IMR-90 (cell line): ENCODE data around the gene SLC44A5. TPM values are rescaled to one million over a fixed set of nuclear protein-coding genes. Genes with fewer than 3 reads are reported as not detected.
"Not testable (repeated sequence)": the region's sequence is repeated elsewhere in the genome, so short reads cannot be mapped to it uniquely, and the experiment has no call there.

Experiments used
- ATAC-seq: fragments of 200-7000 bp; cut with Tn5 transposase; 2 replicates; pipeline ENCODE4 v1.9.1; 2020; ENCODE audit warnings: low read depth, mild to moderate bottlenecking, moderate library complexity
- BruUV-seq: library from RNA; stranded (reverse); fragments of 400-500 nt; replicated peaks from 2 replicates; lab custom pipeline; 2021; lab: Mats Ljungman, UMichigan
- CTCF ChIA-PET: fragments of 300-600 bp; formaldehyde crosslinking; extraction: SDS; loops from one replicate; lab custom pipeline; 2021; ENCODE audit warnings: antibody characterized with exemption; lab: Yijun Ruan, JAX
- POLR2A ChIA-PET: fragments of 300-600 bp; sonication (Branson Sonifier 250); formaldehyde crosslinking; loops from one replicate; lab custom pipeline; 2022; ENCODE audit warnings: antibody characterized with exemption; ENCODE audit not compliant: unreplicated experiment; lab: Charles Lee
- DNase-seq: peaks from one replicate; pipeline ENCODE4 v3.0.0; 2013
- H2AFZ ChIP-seq: replicated peaks from 2 replicates; pipeline ENCODE3; 2013; ENCODE audit warnings: low read length, mild to moderate bottlenecking; ENCODE audit not compliant: poor library complexity
- H2AK5ac ChIP-seq: 2 replicates; pipeline ENCODE4 v1.6.1; 2013; ENCODE audit warnings: low read depth, low read length, inconsistent platforms
- H2AK9ac ChIP-seq: replicated peaks from 2 replicates; pipeline ENCODE3; 2013; ENCODE audit warnings: mild to moderate bottlenecking, low read depth, low read length, moderate library complexity; ENCODE audit not compliant: poor library complexity
- H2BK120ac ChIP-seq: 2 replicates; pipeline ENCODE4 v1.6.1; 2013; ENCODE audit warnings: low read depth, low read length, inconsistent platforms
- H2BK15ac ChIP-seq: 3 replicates; pipeline ENCODE4 v1.6.1; 2013; ENCODE audit warnings: low read depth, low read length, inconsistent platforms
- H2BK20ac ChIP-seq: 2 replicates; pipeline ENCODE4 v1.6.1; 2013; ENCODE audit warnings: low read depth, mild to moderate bottlenecking, inconsistent platforms, low read length, moderate library complexity
- H2BK5ac ChIP-seq: 2 replicates; pipeline ENCODE4 v1.6.1; 2013; ENCODE audit warnings: mild to moderate bottlenecking, low read depth, low read length, inconsistent platforms; ENCODE audit not compliant: poor library complexity, severe bottlenecking
- H3K14ac ChIP-seq: replicated peaks from 2 replicates; pipeline ENCODE4 v1.6.1; 2013; ENCODE audit warnings: low read depth, low read length, inconsistent platforms
- H3K18ac ChIP-seq: 2 replicates; pipeline ENCODE4 v1.6.1; 2013; ENCODE audit warnings: low read depth, low read length, control low read depth
- H3K23ac ChIP-seq: 2 replicates; pipeline ENCODE4 v1.6.1; 2013; ENCODE audit warnings: low read depth, low read length, inconsistent platforms
- H3K27ac ChIP-seq: 2 replicates; pipeline ENCODE4 v1.5.1; 2013; ENCODE audit warnings: mild to moderate bottlenecking, control low read depth, low read length; ENCODE audit not compliant: insufficient read depth
- H3K27me3 ChIP-seq: 2 replicates; pipeline ENCODE4 v1.6.1; 2013; ENCODE audit warnings: low read length; ENCODE audit not compliant: control insufficient read depth, insufficient read depth
- H3K36me3 ChIP-seq: 2 replicates; pipeline ENCODE4 v1.6.1; 2013; ENCODE audit warnings: low read length, mixed read lengths; ENCODE audit not compliant: control insufficient read depth, insufficient read depth
- H3K4ac ChIP-seq: 2 replicates; pipeline ENCODE4 v1.6.1; 2013; ENCODE audit warnings: low read depth, low read length, inconsistent platforms
- H3K4me1 ChIP-seq: 2 replicates; pipeline ENCODE4 v1.6.1; 2013; ENCODE audit warnings: low read length, mixed read lengths; ENCODE audit not compliant: control insufficient read depth, insufficient read depth
- H3K4me2 ChIP-seq: 2 replicates; pipeline ENCODE4 v1.6.1; 2013; ENCODE audit warnings: low read depth, mild to moderate bottlenecking, control low read depth, low read length, moderate library complexity
- H3K4me3 ChIP-seq: 2 replicates; pipeline ENCODE4 v1.5.1; 2013; ENCODE audit warnings: low read depth, mild to moderate bottlenecking, control low read depth, low read length, moderate library complexity; ENCODE audit not compliant: insufficient read depth
- H3K56ac ChIP-seq: 2 replicates; pipeline ENCODE4 v1.6.1; 2013; ENCODE audit warnings: low read length, inconsistent platforms; ENCODE audit not compliant: insufficient read depth; ENCODE audit errors: extremely low read depth
- H3K79me1 ChIP-seq, 2 experiments: 2 replicates each; pipeline ENCODE4 v1.6.1; 2013; ENCODE audit warnings: low read length in 2 of 2, inconsistent platforms in 1 of 2, low read depth in 1 of 2
- H3K9ac ChIP-seq: 2 replicates; pipeline ENCODE4 v1.6.1; 2013; ENCODE audit warnings: low read depth, low read length, control low read depth
- H3K9me1 ChIP-seq: 2 replicates; pipeline ENCODE4 v1.6.1; 2013; ENCODE audit warnings: low read length, inconsistent platforms; ENCODE audit not compliant: insufficient read depth
- H3K9me3 ChIP-seq: 2 replicates; pipeline ENCODE4 v1.6.1; 2013; ENCODE audit warnings: low read length; ENCODE audit not compliant: control insufficient read depth, insufficient read depth
- H4K20me1 ChIP-seq: 2 replicates; pipeline ENCODE4 v1.6.1; 2013; ENCODE audit warnings: low read length, inconsistent platforms; ENCODE audit not compliant: insufficient read depth
- H4K5ac ChIP-seq: 2 replicates; pipeline ENCODE4 v1.6.1; 2013; ENCODE audit warnings: mild to moderate bottlenecking, low read depth, low read length, control low read depth
- H4K8ac ChIP-seq, 2 experiments: 2 replicates each; pipeline ENCODE4 v1.6.1; 2013; ENCODE audit warnings: low read depth in 2 of 2, low read length in 2 of 2, control low read depth in 1 of 2, inconsistent platforms in 1 of 2
- H4K91ac ChIP-seq: 2 replicates; pipeline ENCODE4 v1.6.1; 2013; ENCODE audit warnings: low read depth, low read length, inconsistent platforms; ENCODE audit not compliant: insufficient read depth
- WGBS, 2 experiments: methylation state at CpG; one replicate each; pipeline versions ENCODE4 v1.1.5 to v1.1.7; 2013; ENCODE audit warnings: missing lambda C conversion rate in 2 of 2; ENCODE audit not compliant: insufficient read length in 1 of 2; ENCODE audit errors: extremely low coverage in 2 of 2; 5-methylcytosine and 5-hydroxymethylcytosine counted together
- dilution Hi-C: fragments of 300-500 bp; cut with HindIII; formaldehyde crosslinking; loops from one replicate; pipeline ENCODE4 v1.14.3; 2018; ENCODE audit warnings: low sequenced_read_pairs; ENCODE audit not compliant: unreplicated experiment
- in situ Hi-C: fragments of 300-500 bp; cut with MboI; formaldehyde crosslinking; loops from 3 replicates; pipeline ENCODE4 v1.14.3; 2019; ENCODE audit warnings: low sequenced_read_pairs, inconsistent platforms, mixed read lengths
- intact Hi-C: fragments of 100-400 bp; cut with micrococcal nuclease; formaldehyde crosslinking; loops from 2 replicates; pipeline ENCODE4 v1.10.0; 2022
- polyA plus RNA-seq, 3 experiments: library from polyadenylated mRNA; depleted of rRNA; stranded (reverse); fragments of >200 nt; gene quantifications; 2 replicates each; pipeline ENCODE4 v1.2.3, GENCODE V29; 2012; ENCODE audit warnings: low replicate concordance in 1 of 3
- total RNA-seq: library from RNA; depleted of rRNA; stranded (reverse); fragments of >200 nt; gene quantifications from 2 replicates; pipeline ENCODE4 v1.2.3, GENCODE V29; 2012

The SLC44A5 gene
- total and polyA plus RNA-seq, 2 of the 4 experiments (the other 2 are of a cell fraction): under 0.01 TPM; not detected in 1

DNA sequence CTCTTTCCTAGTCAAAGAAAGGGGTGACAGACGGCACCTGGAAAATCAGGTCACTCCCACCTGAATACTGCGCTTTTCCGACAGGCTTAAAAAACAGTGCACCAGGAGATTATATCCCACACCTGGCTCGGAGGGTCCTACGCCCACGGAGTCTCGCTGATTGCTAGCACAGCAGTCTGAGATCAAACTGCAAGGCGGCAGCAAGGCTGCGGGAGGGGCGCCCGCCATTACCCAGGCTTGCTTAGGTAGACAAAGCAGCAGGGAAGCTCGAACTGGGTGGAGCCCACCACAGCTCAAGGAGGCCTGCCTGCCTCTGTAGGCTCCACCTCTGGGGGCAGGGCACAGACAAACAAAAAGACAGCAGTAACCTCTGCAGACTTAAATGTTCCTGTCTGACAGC lies 134.4 kb downstream of the SLC44A5 start:
- H2BK20ac ChIP-seq, H3K23ac ChIP-seq, H2BK15ac ChIP-seq, H2AK5ac ChIP-seq, in situ Hi-C loops, H3K4ac ChIP-seq, H3K4me3 ChIP-seq, H3K4me1 ChIP-seq, H3K4me2 ChIP-seq, H3K18ac ChIP-seq, H2AK9ac ChIP-seq, dilution Hi-C loops, H3K36me3 ChIP-seq, H2BK5ac ChIP-seq, H3K27ac ChIP-seq, H2AFZ ChIP-seq, DNase-seq, ATAC-seq, intact Hi-C loops, BruUV-seq, POLR2A ChIA-PET, H4K20me1 ChIP-seq, H3K14ac ChIP-seq, H3K27me3 ChIP-seq, H4K91ac ChIP-seq, H3K56ac ChIP-seq, CTCF ChIA-PET, H3K9me1 ChIP-seq, H3K79me1 ChIP-seq, H3K9ac ChIP-seq, H4K8ac ChIP-seq, H3K9me3 ChIP-seq, H4K5ac ChIP-seq, H2BK120ac ChIP-seq: not testable (repeated sequence)
- no CpG with 5 or more reads among the region's 12 CpGs for whole genome bisulfite sequencing, 2 experiments
